Measurements from ENCODE around the gene FHOD3. TPM values are rescaled to one million over a fixed set of nuclear protein-coding genes. Genes with fewer than 3 reads are reported as not detected.
A peak's percentile ranks its signal among the peaks of the same experiment; 100 is the strongest.

FHOD3 gene
- total RNA-seq, 1 experiment from 2014 or later, result 10.6 TPM

- no peaks in the 10 kb centered on the region for H3K79me2 ChIP-seq (ENCODE audit: low read depth)
Observed at GRCh38 chr18:36449451-36449850, 151.9 kb downstream of the FHOD3 start.

GRCh38 chr18:36450264-36450663, 152.8 kb downstream of the FHOD3 start:
- H3K4me3 ChIP-seq, result no peak overlapping the region
- H4K20me1 ChIP-seq (ENCODE audit: insufficient read depth), result no peaks in the 10 kb centered on the region
- H3K27ac ChIP-seq, result no peak overlapping the region
- no peak overlapping the region for H3K4me2 ChIP-seq
- no peaks in the 10 kb centered on the region for H3K36me3 ChIP-seq (ENCODE audit: low read depth)
- DNase-seq, result no peak
- no TSS peak for BruUV-seq (replicated peaks)
- no peak overlapping the region for H2AFZ ChIP-seq
- ChIA-PET POLR2A (ENCODE audit: unreplicated experiment) (no interaction called here), CTCF (no interaction called here)
- H3K9me3 ChIP-seq (ENCODE audit: insufficient read depth, low read depth), result no peaks in the 10 kb centered on the region
- H3K79me2 ChIP-seq (ENCODE audit: low read depth), result no peaks in the 10 kb centered on the region
- intact Hi-C loops (cut with micrococcal nuclease; ENCODE audit: unreplicated experiment), result no loop called here
- no peaks in the 10 kb centered on the region for H3F3A ChIP-seq (ENCODE audit: insufficient read depth, low read depth)
- peaks cover 17% of the 10 kb centered on the region; the same call in 1 of the 2 replicates for H3K4me1 ChIP-seq (replicated peaks; ENCODE audit: insufficient read depth)
- TF ChIP-seq CTCF (conservative IDR thresholded peaks at IDR 0.05) (no peak), EZH2 (IDR thresholded peaks at IDR 0.05; ENCODE audit: low read depth) (no peak)
- H3K9me2 ChIP-seq (ENCODE audit: insufficient read depth), result no peaks in the 10 kb centered on the region
- H3K27me3 ChIP-seq (ENCODE audit: insufficient read depth, low read depth), result no peaks in the 10 kb centered on the region

More at GRCh38 chr18:36449451-36449850, 151.9 kb downstream of the FHOD3 start:
- H3K36me3 ChIP-seq (ENCODE audit: low read depth), result no peaks in the 10 kb centered on the region
- H4K20me1 ChIP-seq (ENCODE audit: insufficient read depth), result no peaks in the 10 kb centered on the region
- no peak overlapping the region for H3K27ac ChIP-seq
- no peak for DNase-seq
- no TSS peak for BruUV-seq (replicated peaks)
- no peak overlapping the region for H2AFZ ChIP-seq
- intact Hi-C loops (cut with micrococcal nuclease; ENCODE audit: unreplicated experiment), result no loop called here
- no peaks in the 10 kb centered on the region for H3F3A ChIP-seq (ENCODE audit: insufficient read depth, low read depth)
- peaks cover 17% of the 10 kb centered on the region; the same call in 1 of the 2 replicates for H3K4me1 ChIP-seq (replicated peaks; ENCODE audit: insufficient read depth)
- no peaks in the 10 kb centered on the region for H3K27me3 ChIP-seq (ENCODE audit: insufficient read depth, low read depth)
- H3K4me3 ChIP-seq, result no peak overlapping the region
- ChIA-PET POLR2A (ENCODE audit: unreplicated experiment) (no interaction called here), CTCF (no interaction called here)
- TF ChIP-seq EZH2 (IDR thresholded peaks at IDR 0.05; ENCODE audit: low read depth) (no peak), CTCF (conservative IDR thresholded peaks at IDR 0.05) (no peak)
- no peaks in the 10 kb centered on the region for H3K9me2 ChIP-seq (ENCODE audit: insufficient read depth)
- H3K4me2 ChIP-seq, result no peak overlapping the region
- no peaks in the 10 kb centered on the region for H3K9me3 ChIP-seq (ENCODE audit: insufficient read depth, low read depth)

DNA sequence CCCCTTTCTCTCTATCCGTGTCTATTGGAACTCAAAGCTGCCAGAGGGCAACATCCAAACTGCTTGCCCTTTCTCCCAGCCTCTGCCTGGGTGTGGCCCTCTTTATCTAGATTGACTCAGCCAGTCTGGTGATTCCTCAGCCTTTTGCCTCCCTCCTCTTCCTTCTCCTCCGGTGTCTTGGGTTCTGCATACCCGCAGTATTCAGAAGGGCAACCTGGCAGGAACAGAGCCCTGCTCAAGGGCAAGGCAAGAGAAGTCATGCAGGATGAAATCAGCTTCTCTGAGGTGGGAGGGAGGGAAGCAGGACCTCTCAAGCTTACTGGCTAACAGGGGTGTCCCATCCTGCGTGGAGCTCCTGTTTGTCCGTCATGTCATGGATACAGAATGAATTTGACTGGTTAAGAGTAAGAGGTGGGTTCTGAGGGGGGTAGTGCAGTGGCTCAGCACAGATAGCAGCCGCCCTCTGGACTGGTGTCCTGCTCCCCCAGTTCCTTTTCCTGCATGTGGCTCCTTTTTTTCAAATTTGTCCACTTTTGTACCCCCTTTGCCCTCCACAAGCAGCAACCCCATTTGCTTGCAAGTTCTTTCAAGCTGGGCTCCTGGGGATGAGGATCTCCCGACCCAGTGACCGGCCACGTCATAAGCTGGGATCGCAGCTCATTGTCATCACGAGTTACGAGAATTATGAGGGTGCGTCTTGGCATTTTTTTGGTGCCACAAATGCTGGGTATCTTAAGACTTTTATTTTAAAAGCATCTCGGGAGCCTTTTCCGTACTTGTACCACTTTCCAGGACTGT, 154.1 kb downstream of the FHOD3 start:
- Histone ChIP-seq H2AFZ (no peak overlapping the region), H3K4me2 (peak overlapping the region; percentile 28; the same call in 1 of the 2 replicates), H3K36me3 (ENCODE audit: low read depth) (no peaks in the 10 kb centered on the region), H3K9me3 (ENCODE audit: insufficient read depth, low read depth) (no peaks in the 10 kb centered on the region), H3K9me2 (ENCODE audit: insufficient read depth) (no peaks in the 10 kb centered on the region), H3K4me3 (no peak overlapping the region), H3K4me1 (replicated peaks; ENCODE audit: insufficient read depth) (peaks cover 17% of the 10 kb centered on the region; the same call in 1 of the 2 replicates), H4K20me1 (ENCODE audit: insufficient read depth) (no peaks in the 10 kb centered on the region), H3K79me2 (ENCODE audit: low read depth) (no peaks in the 10 kb centered on the region), H3K27ac (peak overlapping the region; percentile 45), H3F3A (ENCODE audit: insufficient read depth, low read depth) (no peaks in the 10 kb centered on the region), H3K27me3 (ENCODE audit: insufficient read depth, low read depth) (no peaks in the 10 kb centered on the region)
- TF ChIP-seq EZH2 (IDR thresholded peaks at IDR 0.05; ENCODE audit: low read depth) (no peak), CTCF (conservative IDR thresholded peaks at IDR 0.05) (no peak)
- ChIA-PET CTCF (no interaction called here), POLR2A (ENCODE audit: unreplicated experiment) (interaction anchor here (0.6 kb wide), 1 partner anchor 940 kb away, joined by 4 read pairs; no protein-coding TSS in a partner anchor)
- intact Hi-C loops (cut with micrococcal nuclease; ENCODE audit: unreplicated experiment), result no loop called here
- DNase-seq, result peak; percentile 30 to 38
- no TSS peak for BruUV-seq (replicated peaks)

Measured in PC-9 (cell line).